Activated CD4-positive, alpha-beta T cell treated with anti-CD3 and anti-CD28 coated beads, Interleukin-10, Interleukin-2, amounts not matched to agents 100 ng/mL and 50 ng/mL, durations not matched to agents 16 hours and 8 hours (primary cell): Measurements from ENCODE around the gene VSTM4.

Source experiments
- DNase-seq: peaks from one replicate; pipeline ENCODE4 v3.0.0-alpha.2; 2020

The VSTM4 gene

DNA sequence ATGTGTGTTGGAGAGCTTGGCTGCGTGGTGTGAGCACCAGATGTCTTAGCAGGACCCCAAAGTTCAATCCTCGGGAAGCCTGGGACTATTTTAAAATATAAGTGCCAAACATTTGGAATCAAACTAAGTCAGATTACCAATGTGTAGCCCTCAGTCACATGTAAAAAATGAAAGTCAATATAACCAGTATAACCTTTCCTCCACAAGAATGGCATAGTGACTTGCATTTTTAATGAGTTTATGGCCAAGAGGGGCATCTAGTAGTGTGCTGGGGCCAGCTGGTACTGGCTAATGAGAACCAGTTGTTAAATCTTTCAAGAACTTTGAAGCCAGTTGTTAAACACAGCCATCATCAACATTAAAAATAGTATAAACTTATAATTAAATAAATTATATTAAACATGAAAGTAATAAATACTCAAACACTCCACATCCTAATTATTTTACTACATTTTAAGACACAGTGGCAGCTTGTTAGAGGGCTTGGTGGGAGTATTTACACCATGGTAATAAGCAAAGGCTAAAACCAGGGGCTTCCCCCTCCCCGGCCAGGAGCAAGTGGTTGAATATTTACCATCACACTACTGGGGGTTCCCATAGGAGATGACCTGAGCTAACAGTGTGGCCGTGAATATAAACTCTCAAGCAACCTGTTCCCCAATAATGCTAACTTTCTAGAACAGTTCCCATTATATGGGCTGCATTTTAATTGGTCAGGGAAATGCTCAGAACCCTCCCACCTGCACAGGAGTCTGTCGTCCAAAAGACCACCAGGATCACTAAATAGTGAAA, 26.4 kb upstream of the VSTM4 start:
- DNase-seq = no peak

DNA sequence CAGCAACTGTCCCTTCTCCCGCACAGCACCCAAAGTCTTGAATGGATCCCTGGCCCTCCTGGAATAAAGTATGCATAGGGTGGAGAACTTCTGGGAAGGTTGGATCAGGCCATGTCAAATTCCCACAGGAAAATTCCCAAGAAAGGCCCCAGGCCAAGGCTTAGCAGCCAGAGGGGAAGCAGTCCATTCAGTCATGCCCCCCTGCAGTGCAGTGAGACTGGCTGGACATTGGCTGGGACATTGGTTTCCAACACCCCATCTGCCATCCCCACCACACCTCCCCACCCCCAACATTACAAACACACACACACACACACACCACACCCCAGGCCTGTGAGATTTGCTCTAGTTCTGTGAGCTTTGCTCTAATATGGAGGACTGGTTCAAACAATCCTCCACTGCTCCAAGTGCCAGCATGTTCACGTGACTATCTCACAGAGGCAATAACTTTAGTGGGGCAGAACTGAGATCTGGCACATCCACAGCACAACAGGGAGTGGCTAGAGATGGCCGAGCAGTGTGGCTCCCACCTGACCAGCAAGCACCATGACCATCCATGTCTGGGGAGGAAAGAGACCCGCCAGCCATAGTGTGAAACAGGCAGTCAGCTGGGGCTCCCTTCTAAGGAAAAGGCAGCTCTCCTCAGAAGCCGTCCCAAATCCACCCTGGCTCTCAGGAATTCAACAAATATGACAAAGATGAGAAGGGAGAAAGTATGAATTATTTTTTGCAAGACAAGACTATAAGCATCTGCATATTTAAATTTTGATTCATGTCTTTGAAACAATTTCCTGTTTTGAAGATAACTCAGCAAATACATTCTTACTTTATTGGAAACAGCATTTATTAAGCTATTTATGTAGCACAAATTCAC, 25.2 kb upstream of the VSTM4 start:
- DNase-seq = no peak

DNA sequence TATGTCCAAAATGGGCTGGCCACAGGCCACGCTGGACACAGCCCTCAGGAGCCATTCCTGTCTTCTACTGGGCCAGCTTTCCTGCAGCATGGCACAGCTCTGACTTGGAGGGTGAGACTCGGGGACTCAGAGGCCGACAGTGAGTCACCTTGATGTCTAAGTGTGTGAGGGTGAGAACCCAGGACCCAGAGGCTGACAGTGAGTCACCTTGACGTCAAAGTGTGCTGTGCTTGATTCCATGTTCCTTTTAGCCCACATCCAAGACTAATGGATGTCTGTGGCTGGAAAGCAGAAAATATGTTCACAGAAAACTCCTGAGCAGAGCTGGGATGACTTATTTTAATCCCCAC, 24.5 kb upstream of the VSTM4 start:
- no peak for DNase-seq

DNA sequence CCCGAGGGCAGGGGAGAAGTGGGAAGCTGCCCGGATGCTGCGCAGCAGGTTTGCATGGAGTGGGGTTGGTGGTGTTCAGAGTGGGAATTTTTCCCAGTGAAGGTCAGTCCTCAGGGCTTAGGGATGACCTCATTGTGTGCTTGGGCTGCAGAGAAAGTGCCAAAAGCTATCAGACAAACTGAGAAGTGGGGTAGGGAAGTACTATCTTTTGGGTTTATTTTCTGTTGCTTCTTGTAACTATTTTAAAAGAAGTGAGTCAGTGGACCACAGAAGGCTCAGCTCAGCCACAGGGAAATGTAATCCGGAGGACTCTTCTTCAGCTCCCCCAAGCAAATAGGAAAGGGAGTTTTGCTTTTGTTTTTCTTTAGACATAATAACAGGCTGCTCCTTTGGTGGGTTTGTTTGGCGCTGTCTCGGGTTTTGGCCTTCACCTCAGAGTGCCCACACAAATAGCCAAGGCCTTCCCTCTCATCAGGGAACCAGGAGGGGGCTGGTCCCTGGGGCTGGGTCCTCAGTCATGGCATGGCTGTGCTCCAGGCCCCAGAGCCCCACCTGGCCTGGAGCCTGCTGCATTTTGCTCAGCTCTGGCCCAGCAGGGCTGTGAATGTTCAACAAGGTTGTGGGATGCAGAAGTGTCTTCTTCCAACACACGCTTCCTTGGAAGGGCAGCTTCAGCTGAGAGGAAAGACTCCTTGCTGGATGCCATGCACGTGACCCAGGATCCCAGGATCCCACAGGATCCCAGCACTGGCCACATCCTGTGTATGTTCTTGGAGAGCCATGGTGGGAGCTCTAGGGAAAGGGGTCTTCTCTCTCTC, 23.9 kb upstream of the VSTM4 start:
- DNase-seq = no peak

DNA sequence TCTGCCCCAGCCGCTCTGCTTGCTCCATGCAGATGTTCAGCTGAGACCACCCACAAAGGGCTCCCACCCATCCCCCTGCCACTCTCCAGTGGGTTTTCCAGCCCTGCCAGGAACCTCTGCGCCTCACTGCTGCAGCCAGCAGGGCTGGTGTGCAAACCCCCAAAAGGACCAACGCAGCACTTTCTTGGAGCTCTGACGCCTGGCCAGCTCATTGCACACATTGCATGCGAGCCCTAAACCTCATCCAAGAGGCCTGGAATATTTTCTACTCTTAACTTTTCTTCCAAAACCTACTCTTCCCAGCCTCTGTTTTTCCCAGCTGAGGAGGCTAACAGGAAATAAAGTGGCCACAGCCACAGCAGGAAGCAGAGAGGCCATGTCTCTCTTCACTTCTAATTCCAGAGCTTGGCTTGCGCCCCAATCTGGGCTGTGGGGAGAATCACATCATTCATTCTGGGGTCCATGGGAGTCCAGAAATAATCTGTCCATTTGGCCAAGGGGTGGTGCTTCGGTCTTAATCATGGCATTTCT, 23.1 kb upstream of the VSTM4 start:
- DNase-seq = no peak

DNA sequence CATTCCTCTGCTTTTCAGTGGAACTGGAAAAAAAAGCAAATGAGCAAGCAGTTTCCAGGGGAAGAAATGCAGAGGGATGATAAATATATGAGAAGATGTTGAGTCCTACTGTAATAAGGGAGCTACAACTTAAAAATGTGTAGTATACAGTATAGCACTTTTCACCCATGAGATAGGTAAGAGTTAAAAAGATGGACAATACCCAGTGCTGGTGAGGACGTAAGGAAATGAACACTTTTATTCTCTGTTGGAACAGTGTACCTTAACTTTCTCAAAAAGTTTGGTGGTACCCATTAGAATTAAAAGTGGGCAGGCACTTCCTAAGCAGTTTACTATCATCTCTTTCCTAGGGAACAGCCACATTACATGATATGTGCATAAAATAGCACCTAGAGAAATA, 21.2 kb upstream of the VSTM4 start:
- DNase-seq = no peak

DNA sequence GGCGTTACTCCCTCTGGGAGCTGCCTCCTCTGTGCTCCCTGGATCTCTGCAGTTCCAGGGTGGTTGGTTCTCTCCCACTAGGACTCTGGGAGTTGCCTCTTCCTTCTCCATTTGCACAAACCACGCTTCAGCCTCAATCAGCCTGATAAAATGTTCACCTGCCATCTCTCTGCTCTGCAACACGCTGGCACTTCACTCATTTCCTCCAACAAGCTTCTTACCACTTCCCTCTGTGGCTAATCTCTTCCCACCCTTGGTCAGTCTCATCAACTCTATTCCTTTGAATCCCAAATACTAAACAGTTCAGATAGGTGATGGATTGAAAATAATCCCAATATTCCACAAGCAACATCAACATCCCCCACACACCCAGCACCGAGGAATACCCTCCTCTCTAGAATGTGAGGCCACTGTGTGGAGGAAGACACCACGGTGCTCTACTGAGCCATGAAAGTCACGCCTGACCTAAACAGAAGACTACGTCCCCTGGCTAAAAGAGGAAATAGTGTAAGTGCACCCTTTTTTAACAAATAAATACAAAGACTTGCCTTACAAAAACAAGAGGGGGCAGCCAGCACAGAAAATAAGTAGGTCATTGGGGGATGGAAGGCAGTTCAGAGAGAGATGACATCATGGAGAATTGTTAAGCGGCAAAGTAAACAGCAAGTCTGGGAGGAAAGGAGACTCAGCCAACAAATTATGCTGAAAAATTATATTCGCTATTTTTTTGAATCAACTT, 20.4 kb upstream of the VSTM4 start:
- no peak for DNase-seq

DNA sequence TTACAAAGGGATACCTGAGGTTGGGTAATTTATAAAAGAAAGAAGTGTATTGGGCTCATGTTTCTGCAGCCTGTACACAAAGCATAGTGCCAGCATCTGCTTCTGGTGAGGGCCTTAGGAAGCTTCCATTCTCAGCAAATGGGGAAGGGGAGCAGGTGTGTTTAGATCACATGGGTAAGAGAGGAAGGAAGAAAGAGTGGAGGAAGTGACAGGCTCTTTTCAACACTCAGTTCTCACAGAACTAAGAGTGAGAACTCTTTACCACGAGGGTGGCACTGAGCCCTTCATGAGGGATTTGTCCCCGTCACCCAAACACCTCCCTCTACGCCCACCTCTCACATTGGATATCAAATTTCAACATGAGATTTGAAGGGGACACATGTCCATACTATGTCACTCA, 19.0 kb upstream of the VSTM4 start:
- no peak for DNase-seq

DNA sequence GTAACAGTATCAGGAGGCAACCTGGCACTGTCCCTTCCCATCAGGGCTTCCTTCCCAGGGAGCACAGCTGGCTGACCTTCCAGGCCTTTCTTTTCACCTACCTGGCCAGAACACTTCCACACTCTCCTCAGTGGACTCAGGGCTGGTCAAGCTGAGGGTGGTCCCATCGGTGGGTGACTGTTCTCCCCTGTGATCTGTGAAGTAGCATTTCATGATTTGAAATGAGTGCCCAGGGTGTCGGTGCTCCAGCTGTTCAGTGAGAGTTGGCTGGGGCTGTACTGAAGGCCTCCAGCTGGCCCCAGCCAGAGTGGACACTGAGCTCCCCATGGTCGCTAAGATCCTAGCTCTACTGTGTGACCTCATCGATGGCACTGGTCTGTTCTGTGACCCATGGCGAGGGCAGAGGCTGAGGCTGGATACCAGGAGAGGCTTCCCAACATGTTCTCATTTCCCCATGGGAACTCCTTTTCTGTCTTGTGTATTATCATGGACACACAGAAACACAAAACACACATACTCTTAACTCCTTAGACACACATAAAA, 18.5 kb upstream of the VSTM4 start, which contains the start of gene FAM170B:
Gene FAM170B, minus strand, starts transcription at position 316 of the 543 bp plus-strand sequence. Its CDS starts 103 bp downstream, at position 213.
- DNase-seq = no peak

DNA sequence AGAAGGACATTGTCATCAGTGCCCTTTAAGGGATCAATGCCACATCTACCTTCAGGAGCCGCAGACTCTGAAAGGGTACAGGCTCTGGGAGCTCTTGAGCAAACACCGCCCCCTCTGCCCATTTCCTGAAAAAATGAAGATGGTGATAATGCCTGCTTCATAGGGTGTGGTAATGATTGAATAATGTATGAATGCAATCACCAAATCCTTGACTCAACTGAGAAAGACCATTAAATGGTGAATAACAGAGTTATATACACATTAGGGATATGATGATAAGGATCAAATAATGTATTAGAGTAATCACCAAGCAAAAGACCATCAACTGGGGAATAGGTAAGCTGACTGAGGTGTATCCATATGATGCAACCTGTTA, 17.0 kb upstream of the VSTM4 start:
- DNase-seq = no peak

DNA sequence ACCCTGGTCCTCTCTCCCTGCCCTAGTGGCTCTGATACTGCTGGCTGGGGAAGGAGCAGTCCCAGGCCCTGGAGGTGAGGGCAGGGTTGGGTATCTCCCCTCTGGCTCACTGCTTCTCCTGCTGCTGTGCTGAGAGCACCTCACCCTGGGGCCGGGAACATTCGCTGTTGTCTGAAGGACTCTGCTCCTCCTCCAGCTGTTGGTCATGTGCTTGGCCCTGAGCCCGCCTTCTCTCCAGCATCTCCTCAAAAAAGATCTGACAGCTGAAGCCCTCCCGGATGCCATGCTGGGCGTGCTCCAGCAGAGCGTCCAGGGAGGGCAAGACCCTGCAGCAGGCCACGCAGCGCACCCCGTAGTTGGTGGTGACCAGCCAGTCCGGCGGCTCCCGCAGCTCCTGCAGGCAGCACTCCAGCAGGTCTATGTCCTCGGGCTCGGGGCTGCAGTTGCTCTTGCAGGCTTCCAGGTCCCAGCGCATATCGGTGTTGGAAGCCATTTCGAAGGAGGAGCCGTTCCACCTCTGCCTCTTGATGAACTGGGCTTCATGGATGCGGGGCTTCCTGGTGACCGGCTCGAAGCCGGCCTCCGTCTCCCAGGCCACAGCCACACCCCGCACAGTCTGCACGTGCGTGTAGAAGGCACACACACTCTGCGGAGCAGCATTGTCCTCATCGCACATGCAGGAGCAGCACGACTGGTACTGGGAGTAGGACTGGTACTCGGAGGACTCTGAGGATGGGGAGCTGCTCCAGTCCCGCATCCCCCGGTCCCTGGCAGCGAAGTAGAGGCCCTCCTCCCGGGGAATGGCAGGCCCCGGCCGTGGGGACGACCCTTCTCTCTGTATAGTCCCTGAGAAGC, 16.4 kb upstream of the VSTM4 start:
- DNase-seq = no peak

DNA sequence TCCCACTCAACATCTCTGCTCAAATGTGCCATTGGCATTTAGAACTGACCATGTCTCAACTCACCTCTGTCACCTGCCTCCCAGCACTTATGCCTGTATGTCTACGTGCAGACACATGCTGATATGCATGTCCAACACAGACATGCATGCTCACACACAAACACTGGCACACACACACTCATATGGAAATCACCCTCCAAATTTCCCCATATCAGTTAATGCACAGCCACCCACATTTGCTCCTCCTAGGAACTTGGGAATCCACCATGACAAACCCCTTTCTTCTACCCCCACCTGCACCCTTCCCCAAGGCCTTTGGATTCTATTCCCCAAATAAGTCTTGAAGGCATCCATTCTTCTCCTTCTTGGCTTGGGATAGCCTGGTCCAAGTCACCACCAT, 14.1 kb upstream of the VSTM4 start:
- no peak for DNase-seq

DNA sequence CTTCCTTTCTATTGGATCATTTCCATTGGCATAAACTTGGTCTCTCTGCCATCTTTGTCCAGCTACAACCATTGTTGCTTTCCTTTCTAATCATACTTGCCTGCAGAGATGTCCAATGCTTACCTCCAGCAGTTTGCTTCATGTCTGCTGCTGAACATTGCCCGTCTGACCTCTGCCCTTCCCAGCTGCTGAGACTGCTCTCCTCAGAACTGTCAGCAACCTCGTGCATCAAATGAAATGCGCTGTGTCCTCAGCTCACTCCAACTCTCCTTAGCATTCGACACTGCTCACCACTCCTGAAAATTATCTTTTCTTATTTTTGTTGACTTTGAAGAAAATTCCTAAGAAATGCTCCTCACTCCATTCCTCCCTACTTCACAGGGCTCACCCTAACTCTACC, 13.5 kb upstream of the VSTM4 start:
- no peak for DNase-seq

DNA sequence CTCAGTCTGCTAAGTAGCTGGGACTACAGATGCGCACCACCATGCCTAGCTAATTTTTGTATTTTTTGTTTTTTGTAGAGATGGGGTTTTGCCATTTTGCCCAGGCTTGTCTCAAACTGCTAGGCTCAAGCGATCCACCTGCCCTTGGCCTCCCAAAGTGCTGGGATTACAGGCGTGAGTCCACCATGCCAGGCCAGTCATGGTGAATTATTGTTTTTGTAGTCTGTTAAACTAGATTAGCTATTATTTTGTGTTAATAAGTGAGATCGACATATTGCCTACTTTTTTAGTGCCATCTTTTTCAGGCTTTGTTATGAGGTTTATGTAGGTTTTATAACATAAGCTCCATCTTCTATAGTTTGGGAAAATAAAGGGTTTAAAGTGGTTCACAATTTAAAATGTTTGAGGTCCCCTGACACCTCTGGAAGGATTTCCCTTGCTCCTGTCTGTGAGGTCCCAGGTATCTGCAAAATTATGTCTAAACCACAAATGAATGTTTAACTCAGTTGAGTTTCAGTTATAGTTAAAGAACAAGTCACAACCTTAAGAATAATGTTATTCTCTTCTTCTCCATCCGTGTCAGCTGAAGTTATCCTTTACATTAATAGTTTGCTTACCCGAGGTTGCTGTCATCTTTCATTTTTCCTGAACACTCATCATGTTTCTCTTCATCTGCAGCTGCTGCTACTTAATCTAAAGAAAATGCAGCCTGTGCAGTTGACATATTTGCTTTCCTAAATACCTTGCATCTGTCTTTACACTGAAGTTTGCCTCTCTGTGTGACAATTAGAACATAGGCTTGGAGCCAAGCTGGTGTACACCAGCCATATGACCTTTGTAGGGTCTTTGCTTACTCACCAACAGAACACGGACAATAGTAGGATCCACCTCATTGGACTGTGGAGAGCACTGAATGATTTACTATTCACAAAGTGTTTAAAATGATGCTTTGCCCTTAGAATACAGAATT, 8.9 kb upstream of the VSTM4 start:
- no peak for DNase-seq

DNA sequence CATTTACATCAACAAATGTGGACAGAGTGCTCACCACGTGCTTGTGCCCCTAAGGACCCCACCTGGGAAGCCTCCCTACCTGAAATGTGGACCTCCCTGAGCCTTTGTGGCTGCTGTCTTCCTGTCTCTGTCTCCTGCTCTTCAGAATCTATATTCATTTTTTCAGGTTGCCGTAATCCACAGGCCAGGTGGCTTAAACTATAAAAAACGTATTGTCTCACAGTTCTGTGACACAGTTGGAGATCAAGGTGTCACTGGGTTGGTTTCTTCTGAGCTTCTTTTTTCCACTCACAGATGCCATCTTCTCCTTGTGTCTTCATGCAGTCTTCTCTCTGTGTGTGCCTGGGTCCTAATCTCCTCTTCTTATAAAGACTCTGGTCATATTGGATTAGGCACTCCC, 5.6 kb upstream of the VSTM4 start:
- DNase-seq = no peak

DNA sequence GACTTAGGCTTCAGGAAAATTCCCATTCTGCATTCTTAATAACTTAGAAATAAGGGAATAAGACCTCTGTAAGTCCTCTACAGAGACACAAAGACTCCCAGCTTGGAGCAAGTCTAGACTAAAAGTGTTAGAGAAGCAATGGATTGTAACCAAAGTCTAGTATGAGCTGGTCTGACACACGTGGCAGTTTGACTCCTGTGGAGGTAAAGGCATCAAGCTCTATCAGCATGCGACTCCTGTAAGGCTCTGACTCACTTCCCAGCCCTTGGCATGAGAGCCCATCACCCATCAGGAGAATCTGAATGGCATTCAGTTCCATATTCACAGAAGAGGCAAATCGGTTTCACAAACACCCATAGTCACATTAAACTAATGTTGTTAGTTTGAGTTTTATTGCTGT, 4.4 kb upstream of the VSTM4 start:
- no peak for DNase-seq

DNA sequence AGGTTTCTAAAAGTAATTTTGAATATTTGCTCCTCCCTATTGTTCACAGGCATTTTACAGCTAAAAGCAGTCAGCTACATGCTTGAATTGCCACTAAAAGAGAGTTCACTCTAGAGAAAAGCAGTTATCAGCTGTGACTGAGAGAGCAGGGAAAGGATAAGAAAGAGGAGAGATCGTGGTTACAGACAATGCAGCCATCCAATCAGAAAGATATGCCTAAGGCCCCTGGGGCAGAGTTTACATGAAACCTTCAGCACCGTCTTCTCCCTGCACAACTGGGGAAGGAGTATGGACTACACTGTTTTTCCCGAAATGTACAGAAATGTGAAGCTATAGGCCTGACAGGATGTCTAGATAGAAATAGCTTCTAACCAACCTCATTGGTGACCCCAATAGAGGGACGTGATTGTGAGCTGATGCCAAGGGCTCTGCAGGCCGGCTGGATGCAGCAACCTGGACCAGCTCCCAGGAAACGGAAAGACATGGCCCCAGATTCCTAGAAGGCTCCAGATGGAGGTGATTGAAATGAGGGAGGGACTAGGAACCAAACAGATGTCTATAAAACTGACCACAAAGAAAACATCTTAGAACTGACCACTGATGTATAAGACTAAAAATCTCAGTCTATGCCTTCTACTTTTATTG, 3.2 kb upstream of the VSTM4 start:
- DNase-seq = no peak

DNA sequence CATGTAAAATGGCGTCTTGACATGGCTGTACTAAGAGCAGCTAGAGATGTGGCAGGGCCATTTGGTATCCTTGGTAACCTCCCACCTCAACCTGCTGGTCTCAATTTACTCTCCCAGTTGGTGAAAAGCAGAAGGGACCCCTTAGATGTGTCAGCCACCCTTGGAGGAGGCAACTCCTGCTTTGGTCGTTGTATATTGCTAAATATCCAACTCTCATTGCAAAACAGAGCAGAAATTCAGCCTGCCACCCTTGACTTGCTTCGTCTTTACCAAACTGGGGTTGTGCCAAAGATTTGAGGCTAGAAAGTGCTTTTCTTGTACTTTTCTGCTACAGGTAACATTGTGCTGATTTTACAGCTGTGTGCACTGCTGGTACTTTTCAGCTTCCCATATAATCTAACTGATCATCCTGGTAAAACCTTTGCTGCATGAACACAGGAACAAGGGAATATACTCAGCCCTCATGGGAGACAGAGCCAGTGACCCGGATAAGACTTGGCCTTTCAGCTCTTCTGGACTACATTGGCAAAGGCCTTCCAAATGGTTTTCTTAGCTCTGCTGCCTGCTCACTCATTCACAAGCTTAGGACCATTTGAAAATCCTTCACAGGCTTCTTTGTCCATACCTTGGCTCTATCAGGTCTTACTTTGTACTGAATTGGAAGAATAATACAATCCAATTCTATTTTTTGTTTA, 2.2 kb upstream of the VSTM4 start:
- DNase-seq = no peak
